GM12878 (cell line): ENCODE data around the gene LRRC8A. TPM values are rescaled to one million over a fixed set of nuclear protein-coding genes. Genes with fewer than 3 reads are reported as not detected.

Experiments
- ATAC-seq: fragments of 200-7000 bp; cut with Tn5 transposase; 3 replicates; pipeline ENCODE4 v1.9.1; 2020; ENCODE audit warnings: mild to moderate bottlenecking, moderate library complexity
- BruUV-seq: library from RNA; stranded (reverse); fragments of 400-500 nt; replicated peaks from 2 replicates; lab custom pipeline; 2021; lab: Mats Ljungman, UMichigan
- CTCF ChIA-PET: fragments of 300-600 bp; sonication (Branson Sonifier 250); formaldehyde crosslinking; extraction: SDS; loops from one replicate; lab custom pipeline; 2021; ENCODE audit warnings: inconsistent platforms; lab: Yijun Ruan, JAX
- POLR2A ChIA-PET: fragments of 350-600 bp; formaldehyde crosslinking; extraction: SDS; loops from one replicate; lab custom pipeline; 2021; ENCODE audit warnings: inconsistent platforms; lab: Charles Lee
- RAD21 ChIA-PET: fragments of 300-600 bp; sonication (Branson Sonifier 250); formaldehyde crosslinking; loops from one replicate; lab custom pipeline; 2023; ENCODE audit warnings: antibody characterized with exemption; ENCODE audit not compliant: unreplicated experiment; lab: Charles Lee
- SMC1A ChIA-PET: fragments of 300-600 bp; sonication (Branson Sonifier 250); formaldehyde crosslinking; loops from one replicate; lab custom pipeline; 2023; ENCODE audit not compliant: unreplicated experiment, uncharacterized antibody; lab: Charles Lee
- DNase-seq: peaks from one replicate; pipeline ENCODE4 v3.0.0-alpha.2; 2011; ENCODE audit warnings: low read depth, low spot score
- FAIRE-seq: peaks from 3 replicates; lab custom pipeline; 2011; peaks lifted over from hg19 to GRCh38; lab: Jason Lieb, UNC
- H2AFZ ChIP-seq: 2 replicates; pipeline ENCODE4 v1.6.0; 2011; ENCODE audit warnings: low read depth, low read length, control low read depth; ENCODE audit not compliant: control insufficient read depth
- H3K27ac ChIP-seq: 2 replicates; pipeline ENCODE4 v1.5.1; 2011; ENCODE audit warnings: control low read depth; ENCODE audit not compliant: control insufficient read depth, insufficient read depth
- H3K27me3 ChIP-seq, 2 experiments: replicated peaks in 1 of 2; 2 replicates each; pipeline versions ENCODE4 v1.6.0 to v1.6.1; 2011; ENCODE audit warnings: low read length in 1 of 2; ENCODE audit not compliant: control insufficient read depth in 2 of 2, insufficient read depth in 2 of 2
- H3K36me3 ChIP-seq, 2 experiments: 2 replicates each; pipeline ENCODE4 v1.5.1; 2011; ENCODE audit warnings: low read length in 1 of 2; ENCODE audit not compliant: control insufficient read depth in 2 of 2, insufficient read depth in 2 of 2
- H3K4me1 ChIP-seq: 2 replicates; pipeline ENCODE4 v1.6.1; 2011; ENCODE audit warnings: mild to moderate bottlenecking, low read length, moderate library complexity, mixed read lengths; ENCODE audit not compliant: control insufficient read depth, insufficient read depth
- H3K4me2 ChIP-seq: 2 replicates; pipeline ENCODE4 v1.6.0; 2011; ENCODE audit warnings: control low read depth; ENCODE audit not compliant: control insufficient read depth, insufficient read depth
- H3K4me3 ChIP-seq: fragments of 200-600 bp; sonication (generic); 2 replicates; pipeline ENCODE4 v1.5.1; 2016
- H3K79me2 ChIP-seq: 2 replicates; pipeline ENCODE4 v1.6.0; 2011; ENCODE audit warnings: low read length; ENCODE audit not compliant: control insufficient read depth, insufficient read depth
- H3K9ac ChIP-seq: 2 replicates; pipeline ENCODE4 v1.8.0; 2011; ENCODE audit warnings: low read length, control low read depth, mixed read lengths; ENCODE audit not compliant: control insufficient read depth, insufficient read depth
- H3K9me3 ChIP-seq: replicated peaks from 3 replicates; pipeline ENCODE4 v1.5.1; 2011; ENCODE audit warnings: mild to moderate bottlenecking, low read length; ENCODE audit not compliant: control insufficient read depth, insufficient read depth
- H4K20me1 ChIP-seq: 2 replicates; pipeline ENCODE4 v1.6.0; 2011; ENCODE audit not compliant: control insufficient read depth, insufficient read depth
- EGR1 ChIP-seq, 2 experiments: IDR thresholded peaks; 1 replicate in 1 of 2; 2 replicates in 1 of 2; pipeline ENCODE4 v1.6.1; 2011 to 2012; ENCODE audit warnings: low read depth in 2 of 2, low read length in 2 of 2, borderline replicate concordance in 1 of 2, mild to moderate bottlenecking in 1 of 2, moderate library complexity in 1 of 2
- NBN ChIP-seq: fragments of 450-650 bp; IDR thresholded peaks from 2 replicates; pipeline ENCODE4 v1.6.1; 2016
- RAD51 ChIP-seq: fragments of 450-650 bp; IDR thresholded peaks from 2 replicates; pipeline ENCODE4 v1.6.1; 2016; ENCODE audit warnings: moderate library complexity, mild to moderate bottlenecking, inconsistent platforms
- SMAD5 ChIP-seq: IDR thresholded peaks from 2 replicates; pipeline ENCODE4 v1.6.1; 2016; ENCODE audit warnings: antibody characterized with exemption, low read depth
- SREBF1 ChIP-seq: IDR thresholded peaks from 2 replicates; pipeline ENCODE4 v1.6.1; 2012; ENCODE audit warnings: mild to moderate bottlenecking, low read length
- WGBS: methylation state at CpG from one replicate; pipeline ENCODE4 v1.1.6; 2016; ENCODE audit warnings: low lambda C conversion rate; ENCODE audit not compliant: insufficient replicate concordance, insufficient coverage; ENCODE audit errors: missing lambda C conversion rate; 5-methylcytosine and 5-hydroxymethylcytosine counted together
- in situ Hi-C: fragments of 300-500 bp; cut with MboI; formaldehyde crosslinking; loops from 9 replicates; pipeline ENCODE4 v1.14.3; 2018; ENCODE audit warnings: mixed read lengths
- intact Hi-C: fragments of 100-400 bp; cut with micrococcal nuclease; formaldehyde crosslinking; loops from one replicate; pipeline ENCODE4 v1.14.2; 2022; ENCODE audit not compliant: unreplicated experiment
- polyA plus RNA-seq, 11 experiments: library from polyadenylated mRNA; depleted of rRNA in 4 of 11; unstranded in 6 of 11; stranded (reverse) in 5 of 11; fragments of >200 nt; fragmentation: Nextera tagmentation in 4 of 11; fragmentation: Illumina TruSeq in 1 of 11; extraction: Ambion mirVana in 4 of 11; extraction: Trizol in 1 of 11; gene quantifications; 1 replicate in 1 of 11; 2 replicates in 10 of 11; pipeline versions ENCODE4 v1.2.1 to v1.2.3, GENCODE V29; 2011 to 2016; ENCODE audit warnings: inconsistent platforms in 2 of 11, missing spikeins in 2 of 11, low read depth in 1 of 11
- total RNA-seq, 4 experiments: library from RNA; depleted of rRNA in 3 of 4; stranded (reverse); fragments of >200 nt in 3 of 4; fragmentation: Illumina TruSeq in 1 of 4; extraction: Trizol in 1 of 4; gene quantifications; 2 replicates each; pipeline versions ENCODE4 v1.2.1 to v1.2.3, GENCODE V29; 2013 to 2021
- TF ChIP-seq, protein P1 (sequence below): fragments of 450-650 bp; formaldehyde crosslinking; IDR thresholded peaks from 2 replicates; pipeline ENCODE4 v1.5.0; 2022; ENCODE audit warnings: mild to moderate bottlenecking, missing genetic modification characterization
- TF ChIP-seq, protein P2 (sequence below): fragments of 450-650 bp; formaldehyde crosslinking; IDR thresholded peaks from 2 replicates; pipeline ENCODE4 v1.4.0; 2020; ENCODE audit warnings: mild to moderate bottlenecking, moderate library complexity

LRRC8A gene
- total and polyA plus RNA-seq, 10 of the 15 experiments (the other 5 are each of a cell fraction or from before 2014, with no cell fraction given), result 1.6 to 15.9 (median 9.7) TPM

DNA sequence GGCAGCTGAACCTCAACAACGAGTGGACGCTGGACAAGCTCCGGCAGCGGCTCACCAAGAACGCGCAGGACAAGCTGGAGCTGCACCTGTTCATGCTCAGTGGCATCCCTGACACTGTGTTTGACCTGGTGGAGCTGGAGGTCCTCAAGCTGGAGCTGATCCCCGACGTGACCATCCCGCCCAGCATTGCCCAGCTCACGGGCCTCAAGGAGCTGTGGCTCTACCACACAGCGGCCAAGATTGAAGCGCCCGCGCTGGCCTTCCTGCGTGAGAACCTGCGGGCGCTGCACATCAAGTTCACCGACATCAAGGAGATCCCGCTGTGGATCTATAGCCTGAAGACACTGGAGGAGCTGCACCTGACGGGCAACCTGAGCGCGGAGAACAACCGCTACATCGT is 26.4 kb downstream of the LRRC8A start:
- peaks cover 8 to 28% of the 10 kb centered on the region in 2 experiments; a peak in 3 of 4 replicates for H3K36me3 ChIP-seq
- no peak overlapping the region for H2AFZ ChIP-seq
- POLR2A ChIA-PET, result interaction anchor here (1.5 kb wide), 1 partner anchor 17 kb away, joined by 4 read pairs; no protein-coding TSS in a partner anchor
- H3K4me2 ChIP-seq, result no peak overlapping the region
- no peaks in the 10 kb centered on the region for H4K20me1 ChIP-seq
- no peaks in the 10 kb centered on the region for H3K79me2 ChIP-seq
- CTCF ChIA-PET, result interaction anchor here (1.4 kb wide), 1 partner anchor 17 kb away, joined by 4 read pairs; no protein-coding TSS in a partner anchor
- RAD21 ChIA-PET, result no interaction called here
- intact Hi-C loops (no loop called here), in situ Hi-C loops (no loop called here)
- no peak overlapping the region for H3K27ac ChIP-seq
- H3K4me3 ChIP-seq, result no peak overlapping the region
- ATAC-seq, result no peak
- TF ChIP-seq RAD51 (no peak), SREBF1 (no peak), NBN (no peak), SMAD5 (no peak), EGR1 (IDR thresholded peaks at IDR 0.05; ENCODE audit: borderline replicate concordance in 1 of 2, low read depth in 2 of 2, low read length in 2 of 2) (no peak)
- TF ChIP-seq, protein P1, sequence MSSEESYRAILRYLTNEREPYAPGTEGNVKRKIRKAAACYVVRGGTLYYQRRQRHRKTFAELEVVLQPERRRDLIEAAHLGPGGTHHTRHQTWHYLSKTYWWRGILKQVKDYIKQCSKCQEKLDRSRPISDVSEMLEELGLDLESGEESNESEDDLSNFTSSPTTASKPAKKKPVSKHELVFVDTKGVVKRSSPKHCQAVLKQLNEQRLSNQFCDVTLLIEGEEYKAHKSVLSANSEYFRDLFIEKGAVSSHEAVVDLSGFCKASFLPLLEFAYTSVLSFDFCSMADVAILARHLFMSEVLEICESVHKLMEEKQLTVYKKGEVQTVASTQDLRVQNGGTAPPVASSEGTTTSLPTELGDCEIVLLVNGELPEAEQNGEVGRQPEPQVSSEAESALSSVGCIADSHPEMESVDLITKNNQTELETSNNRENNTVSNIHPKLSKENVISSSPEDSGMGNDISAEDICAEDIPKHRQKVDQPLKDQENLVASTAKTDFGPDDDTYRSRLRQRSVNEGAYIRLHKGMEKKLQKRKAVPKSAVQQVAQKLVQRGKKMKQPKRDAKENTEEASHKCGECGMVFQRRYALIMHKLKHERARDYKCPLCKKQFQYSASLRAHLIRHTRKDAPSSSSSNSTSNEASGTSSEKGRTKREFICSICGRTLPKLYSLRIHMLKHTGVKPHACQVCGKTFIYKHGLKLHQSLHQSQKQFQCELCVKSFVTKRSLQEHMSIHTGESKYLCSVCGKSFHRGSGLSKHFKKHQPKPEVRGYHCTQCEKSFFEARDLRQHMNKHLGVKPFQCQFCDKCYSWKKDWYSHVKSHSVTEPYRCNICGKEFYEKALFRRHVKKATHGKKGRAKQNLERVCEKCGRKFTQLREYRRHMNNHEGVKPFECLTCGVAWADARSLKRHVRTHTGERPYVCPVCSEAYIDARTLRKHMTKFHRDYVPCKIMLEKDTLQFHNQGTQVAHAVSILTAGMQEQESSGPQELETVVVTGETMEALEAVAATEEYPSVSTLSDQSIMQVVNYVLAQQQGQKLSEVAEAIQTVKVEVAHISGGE, result no peak
- TF ChIP-seq, protein P2, sequence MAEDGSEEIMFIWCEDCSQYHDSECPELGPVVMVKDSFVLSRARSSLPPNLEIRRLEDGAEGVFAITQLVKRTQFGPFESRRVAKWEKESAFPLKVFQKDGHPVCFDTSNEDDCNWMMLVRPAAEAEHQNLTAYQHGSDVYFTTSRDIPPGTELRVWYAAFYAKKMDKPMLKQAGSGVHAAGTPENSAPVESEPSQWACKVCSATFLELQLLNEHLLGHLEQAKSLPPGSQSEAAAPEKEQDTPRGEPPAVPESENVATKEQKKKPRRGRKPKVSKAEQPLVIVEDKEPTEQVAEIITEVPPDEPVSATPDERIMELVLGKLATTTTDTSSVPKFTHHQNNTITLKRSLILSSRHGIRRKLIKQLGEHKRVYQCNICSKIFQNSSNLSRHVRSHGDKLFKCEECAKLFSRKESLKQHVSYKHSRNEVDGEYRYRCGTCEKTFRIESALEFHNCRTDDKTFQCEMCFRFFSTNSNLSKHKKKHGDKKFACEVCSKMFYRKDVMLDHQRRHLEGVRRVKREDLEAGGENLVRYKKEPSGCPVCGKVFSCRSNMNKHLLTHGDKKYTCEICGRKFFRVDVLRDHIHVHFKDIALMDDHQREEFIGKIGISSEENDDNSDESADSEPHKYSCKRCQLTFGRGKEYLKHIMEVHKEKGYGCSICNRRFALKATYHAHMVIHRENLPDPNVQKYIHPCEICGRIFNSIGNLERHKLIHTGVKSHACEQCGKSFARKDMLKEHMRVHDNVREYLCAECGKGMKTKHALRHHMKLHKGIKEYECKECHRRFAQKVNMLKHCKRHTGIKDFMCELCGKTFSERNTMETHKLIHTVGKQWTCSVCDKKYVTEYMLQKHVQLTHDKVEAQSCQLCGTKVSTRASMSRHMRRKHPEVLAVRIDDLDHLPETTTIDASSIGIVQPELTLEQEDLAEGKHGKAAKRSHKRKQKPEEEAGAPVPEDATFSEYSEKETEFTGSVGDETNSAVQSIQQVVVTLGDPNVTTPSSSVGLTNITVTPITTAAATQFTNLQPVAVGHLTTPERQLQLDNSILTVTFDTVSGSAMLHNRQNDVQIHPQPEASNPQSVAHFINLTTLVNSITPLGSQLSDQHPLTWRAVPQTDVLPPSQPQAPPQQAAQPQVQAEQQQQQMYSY (CRISPR knock-in tag), result no peak
- SMC1A ChIA-PET, result no interaction called here
- no peak overlapping the region for H3K9ac ChIP-seq
- WGBS, result 98% methylated on average over 24 of the region's 24 CpGs
- FAIRE-seq, result no peak
- no peaks in the 10 kb centered on the region for H3K4me1 ChIP-seq
- BruUV-seq, result no TSS peak
- DNase-seq, result no peak
- no peaks in the 10 kb centered on the region for H3K27me3 ChIP-seq
- no peaks in the 10 kb centered on the region for H3K9me3 ChIP-seq
